ENCODE measurements around the gene IFITM5. TPM values are rescaled to one million over a fixed set of nuclear protein-coding genes. Genes with fewer than 3 reads are reported as not detected.

Gene IFITM5
- total and polyA plus RNA-seq, 9 of the 15 experiments (the other 6 are each of a cell fraction or from before 2014, with no cell fraction given) = 0.19 TPM; not detected in 8

- TF ChIP-seq ZNF449 (CRISPR knock-in tag; IDR thresholded peaks at IDR 0.05) (no peak), ZBTB11 (CRISPR knock-in tag; IDR thresholded peaks at IDR 0.05) (no peak), ZNF592 (IDR thresholded peaks at IDR 0.05) (peak; percentile 41; the same call in 1 of the 2 replicates), E2F5 (CRISPR knock-in tag; IDR thresholded peaks at IDR 0.05) (no peak), E2F1 (CRISPR knock-in tag; IDR thresholded peaks at IDR 0.05) (no peak), PML (IDR thresholded peaks at IDR 0.05; ENCODE audit: low read length) (no peak), ZBTB12 (CRISPR knock-in tag; IDR thresholded peaks at IDR 0.05) (no peak), ARNT (IDR thresholded peaks at IDR 0.05) (no peak), ZSCAN32 (CRISPR knock-in tag; IDR thresholded peaks at IDR 0.05) (no peak), FOXO4 (CRISPR knock-in tag; IDR thresholded peaks at IDR 0.05) (no peak), HMGN3 (IDR thresholded peaks at IDR 0.05; ENCODE audit: borderline replicate concordance, extremely low read depth, insufficient read length, low read depth, low read length) (no peak)
Measured at GRCh38 chr11:312092-312816, 12.9 kb upstream of the IFITM5 start (continued).

All from K562 (cell line).